Stimulated activated CD4-positive, alpha-beta T cell treated with anti-CD3 and anti-CD28 coated beads, Interleukin-12 subunit alpha, Interleukin-12 subunit beta, amount 100 ng/mL, for 48 hours (primary cell): ENCODE measurements around the gene STK11IP.

ENCODE experiments used
- DNase-seq, 3 donors: peaks; one replicate each; pipeline ENCODE4 v3.0.0-alpha.2; 2020; ENCODE audit warnings: low read depth in 2 of 3, low spot score in 1 of 3

The STK11IP gene, protein sequence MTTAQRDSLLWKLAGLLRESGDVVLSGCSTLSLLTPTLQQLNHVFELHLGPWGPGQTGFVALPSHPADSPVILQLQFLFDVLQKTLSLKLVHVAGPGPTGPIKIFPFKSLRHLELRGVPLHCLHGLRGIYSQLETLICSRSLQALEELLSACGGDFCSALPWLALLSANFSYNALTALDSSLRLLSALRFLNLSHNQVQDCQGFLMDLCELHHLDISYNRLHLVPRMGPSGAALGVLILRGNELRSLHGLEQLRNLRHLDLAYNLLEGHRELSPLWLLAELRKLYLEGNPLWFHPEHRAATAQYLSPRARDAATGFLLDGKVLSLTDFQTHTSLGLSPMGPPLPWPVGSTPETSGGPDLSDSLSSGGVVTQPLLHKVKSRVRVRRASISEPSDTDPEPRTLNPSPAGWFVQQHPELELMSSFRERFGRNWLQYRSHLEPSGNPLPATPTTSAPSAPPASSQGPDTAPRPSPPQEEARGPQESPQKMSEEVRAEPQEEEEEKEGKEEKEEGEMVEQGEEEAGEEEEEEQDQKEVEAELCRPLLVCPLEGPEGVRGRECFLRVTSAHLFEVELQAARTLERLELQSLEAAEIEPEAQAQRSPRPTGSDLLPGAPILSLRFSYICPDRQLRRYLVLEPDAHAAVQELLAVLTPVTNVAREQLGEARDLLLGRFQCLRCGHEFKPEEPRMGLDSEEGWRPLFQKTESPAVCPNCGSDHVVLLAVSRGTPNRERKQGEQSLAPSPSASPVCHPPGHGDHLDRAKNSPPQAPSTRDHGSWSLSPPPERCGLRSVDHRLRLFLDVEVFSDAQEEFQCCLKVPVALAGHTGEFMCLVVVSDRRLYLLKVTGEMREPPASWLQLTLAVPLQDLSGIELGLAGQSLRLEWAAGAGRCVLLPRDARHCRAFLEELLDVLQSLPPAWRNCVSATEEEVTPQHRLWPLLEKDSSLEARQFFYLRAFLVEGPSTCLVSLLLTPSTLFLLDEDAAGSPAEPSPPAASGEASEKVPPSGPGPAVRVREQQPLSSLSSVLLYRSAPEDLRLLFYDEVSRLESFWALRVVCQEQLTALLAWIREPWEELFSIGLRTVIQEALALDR

DNA sequence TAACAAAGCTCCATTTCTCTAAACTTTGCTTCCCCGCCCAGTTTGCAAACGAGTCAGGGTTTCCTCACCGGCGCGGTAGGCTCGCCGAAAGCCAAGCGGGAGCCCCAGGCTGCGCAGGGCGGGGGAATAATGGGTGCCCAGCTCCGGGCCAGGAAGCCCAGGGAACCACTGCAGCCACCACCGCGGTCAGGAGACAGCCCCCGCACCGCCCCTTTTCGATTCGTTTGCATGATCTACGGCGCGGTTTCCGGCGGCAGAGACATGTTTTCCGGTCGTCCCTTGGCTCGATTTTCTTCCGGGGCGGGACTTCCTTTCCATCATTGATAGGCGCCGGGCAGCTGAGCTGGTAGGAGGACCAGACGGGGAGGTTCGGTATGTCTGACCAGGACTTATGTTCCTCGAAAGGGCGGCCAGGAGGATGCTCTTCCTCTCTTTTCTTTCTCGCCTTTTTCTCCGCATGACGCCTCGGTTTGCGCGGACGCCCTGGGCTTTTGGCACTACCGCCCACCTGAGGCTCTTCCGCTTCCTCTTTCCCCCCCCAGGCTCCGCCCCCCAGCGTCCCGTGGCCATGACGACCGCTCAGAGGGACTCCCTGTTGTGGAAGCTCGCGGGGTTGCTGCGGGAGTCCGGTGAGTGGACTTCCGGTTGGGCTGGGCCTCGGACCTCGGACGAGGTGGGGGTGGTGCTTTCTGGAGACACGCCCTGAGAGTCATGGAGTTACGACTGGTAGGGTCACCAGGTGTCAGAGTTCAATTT, at the start of gene STK11IP:
TSS of gene STK11IP (plus strand) at position 306 of the 756 bp plus-strand sequence. CDS start at position 569, 263 bp downstream.
- DNase-seq: peak; percentile 80 to 90 (median 87)

DNA sequence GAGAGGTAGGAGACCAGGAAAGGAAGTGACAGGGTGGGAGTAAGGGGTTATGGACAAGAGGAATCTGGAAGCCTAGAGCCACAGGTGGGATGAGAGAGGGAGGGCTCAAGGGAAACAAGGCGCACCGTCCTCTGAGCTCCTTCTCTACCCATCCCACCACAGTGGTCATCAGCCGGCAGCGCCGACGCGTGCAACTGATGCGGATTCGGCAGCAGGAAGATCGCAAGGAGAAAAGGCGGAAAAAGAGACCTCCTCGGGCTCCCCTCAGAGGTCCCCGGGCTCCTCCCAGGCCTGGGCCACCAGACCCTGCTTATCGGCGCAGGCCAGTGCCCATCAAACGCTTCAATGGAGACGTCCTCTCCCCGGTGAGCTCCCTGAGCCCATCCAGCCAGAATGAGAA, 48.7 kb upstream of the STK11IP start:
- DNase-seq: no peak

DNA sequence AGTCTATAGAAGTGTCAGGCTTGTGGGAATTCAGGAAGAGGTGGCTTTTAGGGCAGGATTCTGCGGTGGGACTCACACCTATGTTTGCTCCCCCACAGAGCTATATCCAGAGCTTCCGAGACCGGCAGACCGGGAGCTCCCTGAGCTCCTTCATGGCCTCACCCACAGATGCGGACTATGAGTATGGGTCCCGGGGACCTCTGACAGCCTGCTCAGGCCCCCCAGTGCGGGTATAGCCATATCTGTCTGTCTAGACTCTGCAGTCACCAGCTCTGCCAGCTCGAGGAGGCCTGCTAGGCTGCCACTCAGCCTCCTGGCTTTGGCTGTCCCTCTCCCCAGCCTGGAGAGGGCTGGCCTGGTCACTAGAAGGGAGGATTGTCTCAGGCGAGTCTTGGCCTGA, 48.0 kb upstream of the STK11IP start:
- no peak for DNase-seq

DNA sequence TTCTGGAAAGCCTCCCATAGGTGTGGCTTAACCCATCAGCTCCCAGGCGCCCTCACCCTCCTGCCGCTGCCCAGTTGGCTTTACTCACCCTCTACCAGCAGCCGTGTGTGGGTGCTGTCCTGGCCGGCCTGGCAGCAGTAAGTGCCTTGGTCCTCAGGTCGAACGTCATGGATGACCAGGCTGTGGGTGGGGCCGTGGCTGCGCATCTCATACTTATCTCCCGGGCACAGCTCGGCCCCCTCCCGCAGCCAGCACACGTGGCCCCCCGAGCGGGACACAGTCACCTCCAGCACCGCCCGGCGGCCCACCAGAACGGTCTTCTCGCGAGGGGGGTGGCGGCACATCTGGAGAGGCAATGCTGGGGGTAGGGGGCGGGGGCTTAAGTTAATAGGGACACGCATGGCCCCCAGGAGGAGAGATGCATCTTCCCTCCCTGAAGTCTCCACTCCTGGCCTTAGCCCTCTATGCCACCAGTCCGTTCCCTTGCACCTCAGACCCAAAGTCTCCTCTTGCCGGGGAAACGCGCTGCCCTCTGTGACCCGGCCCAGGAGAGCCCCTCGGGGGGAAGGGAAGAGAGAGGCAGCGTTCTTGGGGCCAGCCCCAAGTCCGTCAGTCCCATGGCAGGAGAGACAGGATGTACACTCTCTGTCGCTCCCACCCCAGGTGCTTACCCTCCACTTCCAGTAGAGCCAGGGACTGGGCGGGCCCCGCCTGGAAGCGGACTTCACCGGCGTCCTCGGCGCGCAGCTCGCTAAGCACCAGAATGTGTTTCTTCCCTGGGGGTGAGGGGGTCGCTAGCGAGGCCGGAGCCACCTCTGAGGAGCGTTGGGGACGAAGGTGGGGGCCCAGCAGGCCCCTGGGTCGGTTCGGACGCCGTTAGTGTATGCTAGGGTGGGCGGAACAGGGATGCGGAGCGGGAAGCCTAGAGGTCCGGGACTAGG, 45.9 kb upstream of the STK11IP start:
- DNase-seq: no peak

DNA sequence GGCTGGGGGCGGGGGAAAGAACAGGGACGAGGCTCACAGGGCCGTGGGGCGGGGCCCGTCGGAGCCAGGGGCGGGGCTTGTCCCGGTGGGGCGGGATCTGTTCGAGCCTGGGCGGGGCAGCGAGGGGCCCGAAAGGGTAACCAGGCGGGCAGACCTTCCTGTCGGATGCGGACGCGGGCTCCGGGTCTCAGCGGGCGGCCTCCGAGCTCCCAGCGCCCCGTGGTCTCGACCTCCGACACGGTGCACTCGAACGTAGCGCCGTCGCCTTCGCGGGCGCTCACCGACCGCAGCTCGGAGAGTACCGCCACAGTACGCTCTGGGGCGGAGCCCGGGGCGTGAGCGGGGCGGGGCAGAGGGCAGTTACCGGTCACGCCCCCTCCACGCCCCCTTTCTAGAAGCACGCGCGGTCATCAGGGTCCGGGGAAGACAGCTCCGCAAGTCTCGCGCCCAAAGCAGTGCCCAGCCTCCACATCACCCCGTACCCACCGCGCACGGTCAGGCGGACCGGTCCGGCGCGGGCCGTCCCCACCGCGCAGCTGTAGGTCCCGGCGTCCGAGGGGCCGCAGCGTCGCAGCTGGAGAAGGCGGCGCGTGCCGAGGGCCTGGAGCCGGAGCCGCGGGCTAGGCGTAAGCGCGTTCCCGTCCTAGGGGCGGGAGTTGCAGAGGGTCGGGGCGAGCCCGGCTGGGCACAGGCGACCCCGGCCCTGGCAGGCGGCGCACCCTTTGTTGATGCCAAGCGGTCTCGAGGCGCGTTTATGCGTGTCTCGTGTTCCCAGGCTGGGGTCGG, 45.1 kb upstream of the STK11IP start:
- DNase-seq: peak; percentile 54 to 81 (median 73)

DNA sequence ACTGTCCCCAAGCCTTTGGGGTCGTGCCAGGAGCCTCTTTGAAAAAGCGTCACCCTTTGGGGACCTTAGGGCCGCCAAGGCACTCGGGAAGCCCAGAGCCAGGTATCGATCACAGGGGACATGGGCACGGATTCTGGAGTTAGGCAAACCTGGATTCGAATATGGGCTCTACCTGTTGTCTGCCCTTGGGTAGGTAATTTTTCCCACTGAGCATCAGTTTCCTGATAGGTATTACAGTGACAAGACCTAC, 44.6 kb upstream of the STK11IP start:
- DNase-seq: no peak

DNA sequence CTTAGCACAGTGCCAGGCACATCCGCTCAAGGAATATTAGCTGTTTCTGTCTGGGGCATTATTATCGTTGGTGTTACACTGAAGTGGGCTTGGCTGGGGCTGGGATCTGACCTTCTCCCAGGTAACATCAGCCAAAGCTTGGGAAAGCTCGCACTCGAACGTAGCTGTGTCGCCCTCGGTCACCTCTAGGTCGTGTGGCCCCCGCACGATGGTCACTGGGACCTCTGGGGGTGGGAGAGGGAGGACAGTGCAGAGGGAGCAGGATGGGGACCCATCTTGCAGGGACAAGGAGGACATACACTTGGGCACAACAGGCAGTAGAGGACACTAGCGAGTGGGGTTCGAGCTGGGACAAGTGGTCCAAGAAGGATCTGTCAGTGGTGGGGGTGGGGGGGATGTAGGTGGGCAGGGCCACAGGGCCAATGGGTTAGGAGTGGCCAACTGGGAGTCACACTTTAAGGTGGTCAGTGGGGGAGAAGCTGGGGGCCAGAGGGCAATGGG, 44.1 kb upstream of the STK11IP start:
- DNase-seq: no peak

DNA sequence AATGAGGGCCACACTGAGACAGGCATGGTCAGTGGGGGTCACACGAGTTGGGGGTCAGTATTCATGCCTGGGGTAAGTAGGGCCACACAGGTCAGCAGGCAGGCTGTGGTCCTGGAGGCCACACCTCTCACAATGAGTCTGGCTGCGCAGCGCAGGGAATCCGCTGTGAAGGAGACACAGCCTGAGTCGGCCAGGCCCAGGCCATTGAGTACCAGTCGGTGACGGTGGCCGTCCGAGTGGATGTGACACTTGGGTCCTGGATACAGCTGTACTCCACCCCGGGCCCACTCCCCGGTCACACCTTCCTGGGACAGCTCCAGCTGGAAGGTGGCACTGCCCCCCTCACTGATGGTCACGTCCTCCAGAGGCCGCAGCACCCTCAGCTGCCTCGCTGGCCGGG, 43.3 kb upstream of the STK11IP start:
- DNase-seq: no peak

DNA sequence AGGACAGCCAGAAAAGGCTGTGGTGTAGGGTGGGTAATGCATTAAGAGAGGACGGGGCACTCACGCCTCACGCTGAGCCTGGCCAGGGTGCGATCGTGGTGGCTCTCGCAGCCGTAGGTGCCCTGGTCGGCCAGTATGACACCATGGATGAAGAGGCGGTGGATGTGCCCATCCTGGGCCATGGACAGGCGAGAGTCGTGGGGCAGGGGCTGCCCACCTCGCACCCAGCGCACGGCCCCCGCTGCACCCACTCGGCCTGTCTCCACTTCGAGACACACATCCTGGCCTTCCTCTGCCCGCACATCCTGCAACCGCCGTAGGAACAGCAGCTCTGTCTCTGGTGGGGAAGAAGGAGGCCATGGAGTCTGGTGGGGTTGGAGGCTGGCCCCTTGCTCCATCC, 41.7 kb upstream of the STK11IP start:
- DNase-seq: no peak

DNA sequence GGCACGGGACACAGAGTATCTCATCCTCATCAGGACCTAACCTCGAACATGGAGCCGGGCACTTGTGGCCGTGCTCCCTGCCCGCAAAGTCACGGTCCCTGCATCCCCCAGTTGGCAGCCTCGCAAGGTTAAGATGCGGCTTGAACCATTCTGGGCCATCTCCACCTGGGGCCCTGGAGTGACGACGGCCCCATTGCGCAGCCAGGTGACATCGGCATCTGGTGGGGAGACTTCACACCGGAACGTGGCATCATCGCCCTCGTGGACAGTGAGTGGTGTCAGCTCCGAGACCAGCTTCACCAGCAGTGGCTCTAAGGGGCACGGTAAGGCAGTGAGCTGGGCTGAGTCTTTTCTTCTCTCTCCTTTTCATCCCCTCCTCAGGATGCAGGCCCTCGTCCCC, 41.2 kb upstream of the STK11IP start:
- no peak for DNase-seq

DNA sequence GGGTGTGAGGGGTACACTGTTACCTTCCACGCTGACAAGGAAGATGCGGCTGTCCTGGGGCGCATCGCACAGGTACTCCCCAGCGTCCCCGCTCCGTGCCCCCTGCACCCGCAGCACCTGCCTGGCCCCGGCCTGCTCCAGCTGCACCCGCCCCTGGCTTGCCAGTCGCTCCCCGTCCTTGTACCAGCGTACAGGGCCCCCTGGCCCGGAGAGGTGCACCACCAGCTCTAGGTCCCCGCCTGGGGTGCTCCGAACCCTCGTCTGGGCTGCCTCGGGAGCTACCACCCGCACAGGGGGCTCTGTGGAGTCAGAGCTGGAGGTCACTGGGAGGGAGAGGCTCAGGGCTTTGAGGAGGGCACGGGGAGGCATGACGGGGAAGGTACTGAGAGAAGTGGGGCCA, 40.3 kb upstream of the STK11IP start:
- no peak for DNase-seq

DNA sequence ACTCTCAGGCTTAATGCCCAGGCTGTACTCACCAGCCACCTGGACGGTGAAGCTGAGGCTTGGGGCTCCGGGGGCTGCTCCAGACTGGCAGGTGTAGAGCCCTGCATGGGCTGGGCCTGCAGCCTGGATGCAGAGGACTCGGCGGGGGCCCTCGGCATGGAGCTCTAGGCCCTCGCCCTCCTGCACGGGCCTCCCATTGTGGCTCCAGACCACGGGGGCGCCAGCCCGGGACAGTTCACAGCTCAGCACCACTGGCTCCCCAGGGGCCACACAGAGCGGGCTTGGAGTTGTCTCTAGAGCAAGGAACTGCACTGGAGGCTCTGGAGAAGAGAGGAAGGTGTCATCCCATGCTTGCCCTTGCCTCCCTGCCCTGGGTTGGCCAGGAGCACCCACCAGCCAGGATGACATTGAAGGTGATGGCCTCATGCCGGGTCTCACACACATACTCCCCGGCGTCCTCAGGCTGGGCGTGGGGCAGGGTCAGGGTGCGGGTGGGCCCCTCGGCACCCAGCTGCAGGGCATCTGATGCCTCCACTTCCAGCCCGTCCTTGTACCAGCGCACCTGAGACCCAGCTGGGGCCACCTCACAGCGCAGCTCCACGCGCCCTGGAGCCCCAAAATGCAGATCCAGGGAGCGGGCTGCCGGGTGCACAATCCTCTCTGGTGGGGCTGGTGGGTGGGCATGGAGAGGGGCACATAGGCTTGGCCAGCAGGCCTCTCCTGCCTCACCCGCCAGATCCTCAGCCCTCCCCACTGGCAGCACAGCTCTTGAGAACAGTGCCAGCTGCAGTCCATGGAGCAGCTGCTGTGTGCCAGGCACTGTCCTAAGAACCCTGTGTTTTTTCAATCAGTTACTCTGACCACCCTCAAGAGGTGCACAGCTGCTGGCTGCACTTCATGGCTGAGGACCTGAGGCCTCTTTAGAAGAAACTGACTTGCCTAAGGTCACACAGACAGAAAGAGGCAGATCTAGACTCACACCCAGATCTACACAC, 39.6 kb upstream of the STK11IP start:
- DNase-seq: no peak

DNA sequence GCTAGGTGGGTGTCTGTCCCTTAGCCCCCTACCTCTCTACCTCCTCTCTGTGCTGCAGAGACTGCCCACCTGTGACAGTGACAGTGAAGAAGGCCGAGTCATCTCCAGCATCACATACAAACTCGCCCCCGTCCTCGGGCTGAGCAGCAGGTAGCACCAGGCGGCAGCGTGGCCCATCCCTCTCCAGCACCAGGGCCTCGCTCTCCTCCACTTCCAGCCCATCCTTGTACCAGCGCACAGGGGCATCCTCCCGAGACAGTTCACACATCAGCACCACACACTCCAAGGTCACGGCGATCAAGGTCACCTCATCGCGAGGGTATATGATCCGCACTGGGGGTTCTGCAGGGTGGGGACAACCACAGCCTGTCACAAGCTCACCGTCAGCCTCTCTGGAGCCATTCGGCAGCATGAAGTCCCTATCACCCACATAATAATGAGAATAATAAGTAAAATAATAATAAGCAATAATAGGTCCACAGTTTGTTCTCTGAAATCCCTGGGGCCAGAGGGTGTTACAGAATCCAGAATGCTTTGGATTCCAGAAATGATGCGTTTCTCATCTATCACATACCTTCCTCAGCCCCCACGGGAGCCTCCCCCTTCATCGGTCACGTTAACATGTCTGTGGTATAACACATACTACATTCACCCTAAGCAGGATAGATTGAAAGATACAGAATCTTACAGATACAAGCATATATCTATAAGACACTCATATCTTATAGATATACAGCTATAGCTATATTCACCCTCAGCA, 38.3 kb upstream of the STK11IP start:
- no peak for DNase-seq

DNA sequence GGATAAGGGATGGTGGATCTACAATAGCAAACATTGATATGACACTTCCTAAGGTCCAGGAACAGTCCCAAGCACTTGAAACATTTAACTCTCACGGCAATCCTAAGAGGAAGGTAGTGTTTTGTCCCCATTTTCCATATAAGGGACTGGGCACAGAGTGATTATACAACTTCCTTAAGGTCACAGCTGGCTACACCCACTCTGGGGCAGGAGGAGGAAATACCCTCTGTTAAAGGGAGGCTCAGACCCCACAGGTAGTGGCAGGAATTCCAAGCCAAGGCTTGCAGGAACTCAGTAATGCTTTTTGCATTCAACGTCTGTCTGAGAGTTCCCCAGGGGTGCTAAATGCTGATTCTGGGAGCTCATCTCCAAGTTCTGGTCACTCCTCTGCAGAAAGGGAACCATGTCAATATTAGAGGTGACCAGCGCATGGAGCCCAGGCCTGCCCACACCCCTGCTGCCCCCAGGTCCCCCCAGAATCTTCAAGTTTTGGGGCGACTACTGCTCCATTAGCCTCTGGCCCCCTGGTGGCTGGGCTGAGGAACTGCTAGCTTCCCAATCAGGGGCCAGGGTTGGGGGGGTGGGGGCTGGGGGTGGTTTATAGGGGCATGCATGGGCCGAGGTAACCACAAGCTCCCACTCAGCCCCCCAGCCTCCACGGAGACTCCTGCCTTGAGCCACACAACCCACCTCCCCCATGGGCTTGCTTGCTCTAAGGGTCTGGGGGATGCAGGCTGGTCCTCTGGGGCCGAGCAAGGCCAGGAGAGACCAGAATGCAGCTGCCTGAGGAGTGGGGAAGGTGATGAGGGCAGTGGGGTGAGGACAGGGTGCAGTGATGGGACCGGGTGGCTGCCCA, 37.4 kb upstream of the STK11IP start:
- no peak for DNase-seq

DNA sequence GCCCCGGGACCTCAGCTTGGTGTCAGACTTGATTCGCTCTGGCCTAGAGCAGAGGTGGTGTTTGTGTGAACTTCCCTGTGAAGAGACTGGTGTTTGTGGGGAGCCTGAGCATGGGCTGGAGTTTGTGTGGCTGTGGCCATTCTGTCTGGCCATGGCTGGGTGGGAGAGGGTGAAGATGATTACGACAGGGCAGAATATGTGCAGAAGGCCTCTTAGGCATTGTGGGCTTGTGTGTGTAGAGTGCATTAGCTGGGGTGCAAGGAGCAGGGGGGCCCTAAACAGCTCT, 36.8 kb upstream of the STK11IP start:
- no peak for DNase-seq

DNA sequence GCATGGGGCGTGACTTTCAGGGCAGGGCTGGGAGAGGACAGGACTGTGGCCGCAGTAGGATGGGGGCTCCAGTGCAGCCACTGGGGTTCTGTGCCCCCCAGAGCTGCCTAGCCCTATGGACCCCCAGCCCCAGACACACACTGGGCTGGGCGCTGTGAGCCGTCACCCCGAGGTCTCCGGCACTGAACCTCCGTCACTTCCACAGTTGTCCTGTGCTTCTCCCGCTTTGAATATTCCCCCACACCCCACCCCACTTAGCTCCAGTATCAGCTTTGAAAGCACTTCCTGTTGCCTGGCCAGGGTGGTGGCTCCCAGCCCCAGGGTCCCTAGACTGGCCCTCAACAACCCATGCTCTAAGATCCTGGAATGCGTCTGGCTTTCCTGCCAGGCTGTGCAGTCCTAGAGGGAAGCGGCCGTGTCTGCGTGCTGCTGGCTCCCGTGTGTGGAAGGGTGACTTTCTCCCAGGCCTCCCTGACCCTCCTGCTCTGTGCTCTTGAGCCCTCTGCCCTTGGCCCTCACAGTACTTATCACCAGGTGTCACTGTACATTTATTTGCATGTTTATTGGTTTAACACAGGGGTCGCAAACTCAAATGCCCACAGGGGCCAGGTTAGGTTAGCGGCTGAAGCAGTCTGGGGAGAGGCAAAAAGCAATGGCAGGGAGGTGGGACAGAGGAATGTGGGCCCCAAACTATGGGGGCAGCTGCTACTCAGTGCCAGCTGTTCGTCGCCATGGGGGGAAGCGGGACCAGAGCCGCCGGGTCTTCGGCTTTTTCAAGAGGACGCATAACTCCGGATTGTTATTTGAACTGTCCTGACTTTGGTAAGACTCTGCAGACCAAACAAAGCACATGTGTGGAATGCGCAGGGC, 36.2 kb upstream of the STK11IP start:
- no peak for DNase-seq
